ENCODE data around the gene GUCY2C.
"Not testable (repeated sequence)": the region's sequence is repeated elsewhere in the genome, so short reads cannot be mapped to it uniquely, and the experiment has no call there.

Gene GUCY2C

DNA sequence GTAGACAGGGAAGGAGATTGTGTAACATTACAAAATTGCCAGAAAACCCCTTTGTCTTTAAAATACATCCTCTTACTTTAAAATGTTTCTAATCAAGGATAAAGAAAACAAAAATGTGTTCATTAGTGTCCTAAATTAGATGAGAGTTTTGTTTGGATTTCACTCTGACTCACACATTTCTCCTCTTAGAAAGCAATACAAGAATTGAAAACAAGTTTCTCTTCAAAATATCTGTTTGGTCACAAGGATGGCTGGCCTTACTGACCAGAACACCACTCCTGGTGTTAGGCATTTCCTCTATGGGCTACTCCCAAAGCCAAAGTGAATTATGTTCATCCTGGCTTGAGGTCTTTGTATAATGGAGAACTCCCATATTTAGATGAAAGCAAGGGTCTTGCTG is 6.4 kb downstream of the GUCY2C start:
- no peak for DNase-seq (ENCODE audit: low read depth in 2 of 2)
- TF ChIP-seq, protein P1, sequence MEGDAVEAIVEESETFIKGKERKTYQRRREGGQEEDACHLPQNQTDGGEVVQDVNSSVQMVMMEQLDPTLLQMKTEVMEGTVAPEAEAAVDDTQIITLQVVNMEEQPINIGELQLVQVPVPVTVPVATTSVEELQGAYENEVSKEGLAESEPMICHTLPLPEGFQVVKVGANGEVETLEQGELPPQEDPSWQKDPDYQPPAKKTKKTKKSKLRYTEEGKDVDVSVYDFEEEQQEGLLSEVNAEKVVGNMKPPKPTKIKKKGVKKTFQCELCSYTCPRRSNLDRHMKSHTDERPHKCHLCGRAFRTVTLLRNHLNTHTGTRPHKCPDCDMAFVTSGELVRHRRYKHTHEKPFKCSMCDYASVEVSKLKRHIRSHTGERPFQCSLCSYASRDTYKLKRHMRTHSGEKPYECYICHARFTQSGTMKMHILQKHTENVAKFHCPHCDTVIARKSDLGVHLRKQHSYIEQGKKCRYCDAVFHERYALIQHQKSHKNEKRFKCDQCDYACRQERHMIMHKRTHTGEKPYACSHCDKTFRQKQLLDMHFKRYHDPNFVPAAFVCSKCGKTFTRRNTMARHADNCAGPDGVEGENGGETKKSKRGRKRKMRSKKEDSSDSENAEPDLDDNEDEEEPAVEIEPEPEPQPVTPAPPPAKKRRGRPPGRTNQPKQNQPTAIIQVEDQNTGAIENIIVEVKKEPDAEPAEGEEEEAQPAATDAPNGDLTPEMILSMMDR (IDR thresholded peaks at IDR 0.05; ENCODE audit: low read depth, low read length): no peak
- no peak overlapping the region for H3K4me3 ChIP-seq (replicated peaks in 1 of 2; ENCODE audit: low read depth in 2 of 2, low read length in 2 of 2)

DNA sequence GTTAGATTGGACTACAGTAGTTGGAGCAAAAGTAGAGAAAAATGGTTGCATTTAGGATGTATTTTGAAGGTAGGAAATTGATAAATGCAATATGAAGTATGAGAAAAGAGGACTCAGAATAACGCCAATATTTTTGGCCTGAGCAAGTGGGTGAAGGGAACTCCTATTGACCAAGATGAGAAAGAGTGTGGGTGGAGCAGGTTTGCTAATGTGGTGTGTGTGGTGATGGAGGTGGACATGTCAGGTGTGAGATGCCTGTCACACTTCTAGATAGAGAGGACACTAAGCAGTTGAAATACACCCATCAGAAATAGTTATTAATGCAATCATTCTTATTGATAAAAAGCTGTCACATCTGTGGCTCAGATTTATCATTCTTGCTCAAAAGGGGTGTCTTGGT is 7.3 kb downstream of the GUCY2C start:
- TF ChIP-seq, protein P1 (IDR thresholded peaks at IDR 0.05; ENCODE audit: low read depth, low read length): no peak
- no peak for DNase-seq (ENCODE audit: low read depth in 2 of 2)
- H3K4me3 ChIP-seq (replicated peaks in 1 of 2; ENCODE audit: low read depth in 2 of 2, low read length in 2 of 2): no peak overlapping the region

DNA sequence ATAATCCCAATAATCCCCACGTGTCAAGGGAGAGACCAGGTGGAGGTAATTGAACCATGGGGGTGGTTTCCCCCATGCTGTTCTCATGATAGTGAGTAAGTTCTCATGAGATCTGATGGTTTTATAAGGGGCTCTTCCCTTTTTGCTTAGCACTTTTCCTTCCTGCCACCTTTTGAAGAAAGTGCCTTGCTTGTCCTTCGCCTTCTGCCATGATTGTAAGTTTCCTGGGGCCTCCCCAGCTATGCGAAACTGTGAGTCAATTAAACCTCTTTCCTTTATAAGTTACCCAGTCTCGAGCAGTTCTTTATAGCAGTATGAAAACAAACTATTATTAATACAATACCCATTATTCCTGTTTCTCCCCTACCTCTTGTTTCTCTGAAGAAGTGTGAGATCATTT is 14.2 kb downstream of the GUCY2C start:
- not testable (repeated sequence) for DNase-seq (ENCODE audit: low read depth in 2 of 2); H3K4me3 ChIP-seq (replicated peaks in 1 of 2; ENCODE audit: low read depth in 2 of 2, low read length in 2 of 2)

DNA sequence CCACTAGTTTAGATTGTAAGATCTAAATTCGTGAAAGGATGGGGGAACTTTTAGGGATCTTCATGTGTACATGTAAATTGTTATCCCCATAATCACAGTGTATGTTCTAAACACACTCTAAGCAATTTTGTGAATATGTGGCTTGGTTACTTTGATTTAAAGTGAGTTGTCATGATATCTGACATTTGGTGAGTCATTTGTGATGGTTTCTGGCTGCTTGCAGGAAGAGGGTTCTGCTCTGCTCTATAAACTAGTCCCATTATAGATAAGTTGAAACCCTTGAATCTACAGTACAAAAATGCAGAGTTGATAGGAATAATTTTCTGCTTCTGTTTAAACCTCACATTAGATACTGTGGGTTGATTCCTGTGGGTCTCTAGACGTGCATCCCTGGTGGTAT is 14.8 kb downstream of the GUCY2C start:
- no peak for DNase-seq (ENCODE audit: low read depth in 2 of 2)
- no peak overlapping the region for H3K4me3 ChIP-seq (replicated peaks in 1 of 2; ENCODE audit: low read depth in 2 of 2, low read length in 2 of 2)
- TF ChIP-seq, protein P1 (IDR thresholded peaks at IDR 0.05; ENCODE audit: low read depth, low read length): no peak

DNA sequence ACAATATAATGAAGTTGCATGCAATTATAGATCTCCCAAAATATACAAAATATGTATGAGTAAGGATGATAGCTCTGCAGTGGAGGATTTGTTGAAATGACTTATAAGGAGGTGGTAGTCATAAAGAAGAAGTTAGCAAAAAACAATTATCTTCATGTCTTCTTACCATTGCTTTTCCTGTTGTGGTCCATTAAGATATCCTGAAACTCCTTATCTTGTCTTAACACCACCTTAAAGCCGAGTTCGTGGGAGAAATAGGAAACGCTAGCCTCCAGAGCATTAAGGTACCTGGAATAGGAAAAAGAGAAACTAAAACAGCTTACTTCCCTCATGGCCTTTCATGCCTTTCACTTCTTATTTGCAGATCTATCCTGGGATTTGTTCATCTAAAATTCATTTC is 15.2 kb downstream of the GUCY2C start:
- TF ChIP-seq, protein P1 (IDR thresholded peaks at IDR 0.05; ENCODE audit: low read depth, low read length): no peak
- DNase-seq (ENCODE audit: low read depth in 2 of 2): no peak
- no peak overlapping the region for H3K4me3 ChIP-seq (replicated peaks in 1 of 2; ENCODE audit: low read depth in 2 of 2, low read length in 2 of 2)

DNA sequence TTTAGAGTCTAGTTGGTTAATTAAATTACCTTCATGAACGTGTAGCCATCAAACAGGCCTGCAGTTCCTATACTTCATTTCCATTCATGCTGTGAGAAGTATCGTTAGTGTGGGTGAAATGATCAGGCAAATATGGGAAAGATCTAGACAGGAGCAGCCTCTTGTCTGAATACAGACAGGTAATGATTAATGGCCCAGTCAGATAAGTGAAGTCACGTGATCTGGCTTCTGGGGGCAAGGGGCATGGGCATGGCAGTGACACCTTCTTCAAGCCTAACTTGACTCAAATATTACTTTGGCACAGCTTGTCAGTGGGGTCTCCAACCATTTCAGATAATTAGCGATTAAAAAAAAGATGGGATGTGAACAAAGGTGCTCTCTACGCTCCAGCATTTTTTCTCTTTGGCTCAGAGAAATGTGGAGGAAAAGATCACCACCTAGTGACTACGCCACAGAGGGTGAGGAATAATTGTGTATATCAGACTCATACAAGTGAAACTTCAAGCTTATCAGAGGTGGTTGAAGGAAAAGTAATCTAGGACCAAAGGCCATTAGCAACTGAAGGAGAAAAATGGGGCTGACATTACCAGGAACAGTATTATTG is 17.8 kb downstream of the GUCY2C start:
- TF ChIP-seq, protein P1 (IDR thresholded peaks at IDR 0.05; ENCODE audit: low read depth, low read length): no peak
- no peak for DNase-seq (ENCODE audit: low read depth in 2 of 2)
- no peak overlapping the region for H3K4me3 ChIP-seq (replicated peaks in 1 of 2; ENCODE audit: low read depth in 2 of 2, low read length in 2 of 2)

DNA sequence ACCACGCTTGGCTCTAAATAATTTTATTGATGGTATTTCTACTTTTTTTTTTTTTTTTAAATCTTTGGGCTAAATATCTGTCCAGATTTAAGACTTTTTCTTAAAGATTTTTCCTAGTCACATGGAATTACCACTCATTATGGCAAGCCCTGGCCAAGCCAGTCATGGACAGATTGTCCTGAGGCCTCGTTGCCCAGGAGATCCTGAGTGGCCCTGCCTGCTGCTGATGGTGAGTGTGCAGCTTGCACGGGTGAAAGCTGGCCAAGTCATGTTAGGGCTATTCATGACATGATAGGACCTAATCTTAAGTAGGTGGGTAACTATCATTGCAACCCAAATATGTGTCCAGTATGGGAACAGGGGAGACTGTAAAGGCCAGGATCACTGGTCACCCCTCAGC is 27.8 kb downstream of the GUCY2C start:
- no peak for DNase-seq (ENCODE audit: low read depth in 2 of 2)
- TF ChIP-seq, protein P1 (IDR thresholded peaks at IDR 0.05; ENCODE audit: low read depth, low read length): no peak
- no peak overlapping the region for H3K4me3 ChIP-seq (replicated peaks in 1 of 2; ENCODE audit: low read depth in 2 of 2, low read length in 2 of 2)

All from cardiac fibroblast (primary cell).